ENCODE results near the gene RGS10. TPM values are rescaled to one million over a fixed set of nuclear protein-coding genes. Genes with fewer than 3 reads are reported as not detected.
"Not testable (repeated sequence)": the region's sequence is repeated elsewhere in the genome, so short reads cannot be mapped to it uniquely, and the experiment has no call there.

RGS10 gene
- 63.1 TPM for polyA plus RNA-seq
- long read RNA-seq, donor 1, transcript RGS10-202 (5 exons, 804 nt): major isoform, 20 of 22 reads
- long read RNA-seq, donor 1, partial matches to known transcripts: 0 of 22 reads
- long read RNA-seq, donor 1, other reads (novel, unspliced or antisense): 0 of 22 reads
- long read RNA-seq, donor 2, transcript RGS10-201 (4 exons, 738 nt): minor isoform, 5 of 40 reads
- long read RNA-seq, donor 2, transcript RGS10-202 (5 exons, 804 nt): major isoform, 34 of 40 reads
- long read RNA-seq, donor 2, partial matches to known transcripts: 0 of 40 reads
- long read RNA-seq, donor 2, other reads (novel, unspliced or antisense): 0 of 40 reads
- long read RNA-seq, donor 3: 0 reads
- long read RNA-seq, donor 4, transcript RGS10-202 (5 exons, 804 nt): major isoform, 6 of 7 reads
- long read RNA-seq, donor 4, partial matches to known transcripts: 0 of 7 reads
- long read RNA-seq, donor 4, other reads (novel, unspliced or antisense): 0 of 7 reads
- long read RNA-seq, donor 5, transcript RGS10-202 (5 exons, 804 nt): major isoform, 32 of 35 reads
- long read RNA-seq, donor 5, partial matches to known transcripts: 0 of 35 reads
- long read RNA-seq, donor 5, other reads (novel, unspliced or antisense): 0 of 35 reads
- long read RNA-seq, donor 6, transcript RGS10-202 (5 exons, 804 nt): major isoform, 22 of 26 reads
- long read RNA-seq, donor 6, partial matches to known transcripts: 0 of 26 reads
- long read RNA-seq, donor 6, other reads (novel, unspliced or antisense): 0 of 26 reads
- long read RNA-seq, donor 7, transcript RGS10-202 (5 exons, 804 nt): major isoform, 25 of 28 reads
- long read RNA-seq, donor 7, partial matches to known transcripts: 0 of 28 reads
- long read RNA-seq, donor 7, other reads (novel, unspliced or antisense): 0 of 28 reads
- long read RNA-seq, donor 8, transcript RGS10-202 (5 exons, 804 nt): major isoform, 60 of 73 reads
- long read RNA-seq, donor 8, transcript RGS10-203 (5 exons, 852 nt): minor isoform, 10 of 73 reads
- long read RNA-seq, donor 8, partial matches to known transcripts: 0 of 73 reads
- long read RNA-seq, donor 8, other reads (novel, unspliced or antisense): 0 of 73 reads
- long read RNA-seq, donor 9, transcript RGS10-202 (5 exons, 804 nt): major isoform, 33 of 40 reads
- long read RNA-seq, donor 9, transcript RGS10-201 (4 exons, 738 nt): minor isoform, 5 of 40 reads
- long read RNA-seq, donor 9, partial matches to known transcripts: 0 of 40 reads
- long read RNA-seq, donor 9, other reads (novel, unspliced or antisense): 0 of 40 reads
- long read RNA-seq, donor 10, transcript RGS10-202 (5 exons, 804 nt): major isoform, 35 of 46 reads
- long read RNA-seq, donor 10, partial matches to known transcripts: 5 of 46 reads
- long read RNA-seq, donor 10, other reads (novel, unspliced or antisense): 0 of 46 reads
- long read RNA-seq, donor 11, transcript RGS10-202 (5 exons, 804 nt): major isoform, 22 of 26 reads
- long read RNA-seq, donor 11, partial matches to known transcripts: 0 of 26 reads
- long read RNA-seq, donor 11, other reads (novel, unspliced or antisense): 0 of 26 reads

GRCh38 chr10:119542357-119542987 is at the start of gene RGS10:
RGS10 (minus strand) TSS chr10:119542719; CDS start chr10:119542638, 81 bp downstream.
- no CpG with 5 or more reads among the region's 76 CpGs for WGBS (ENCODE audit: insufficient coverage, low lambda C conversion rate)
- peaks cover 53% of the 10 kb centered on the region for H3K27me3 ChIP-seq (ENCODE audit: control insufficient read depth, insufficient read depth, low read length)

GRCh38 chr10:119588071-119588470 is 45.6 kb upstream of the RGS10 start:
- no peak for DNase-seq
- Histone ChIP-seq H3K4me3 (ENCODE audit: low read length) (no peak overlapping the region), H3K27ac (ENCODE audit: low read length) (no peak overlapping the region), H3K9me3 (ENCODE audit: control insufficient read depth, low read depth, low read length) (no peaks in the 10 kb centered on the region), H3K27me3 (ENCODE audit: control insufficient read depth, insufficient read depth, low read length) (no peaks in the 10 kb centered on the region), H3K36me3 (ENCODE audit: control insufficient read depth, insufficient read depth, low read length) (peaks cover 39% of the 10 kb centered on the region), H3K4me1 (ENCODE audit: control insufficient read depth, insufficient read depth, low read length) (no peaks in the 10 kb centered on the region)
- 90% methylated on average over 2 of the region's 4 CpGs for WGBS (ENCODE audit: insufficient coverage, low lambda C conversion rate)

More at GRCh38 chr10:119542357-119542987, at the start of gene RGS10:
- Histone ChIP-seq H3K27ac (ENCODE audit: low read length) (peak within 1 kb of the TSS; percentile 53), H3K36me3 (ENCODE audit: control insufficient read depth, insufficient read depth, low read length) (no peaks in the 10 kb centered on the region), H3K4me1 (ENCODE audit: control insufficient read depth, insufficient read depth, low read length) (peaks cover 4% of the 10 kb centered on the region), H3K9me3 (ENCODE audit: control insufficient read depth, low read depth, low read length) (peaks cover 3% of the 10 kb centered on the region), H3K4me3 (ENCODE audit: low read length) (peak within 1 kb of the TSS; percentile 54)
- peak; percentile 23 to 61 for DNase-seq

- no CpG with 5 or more reads among the region's 3 CpGs for WGBS (ENCODE audit: insufficient coverage, low lambda C conversion rate)
- peaks cover 47% of the 10 kb centered on the region for H3K36me3 ChIP-seq (ENCODE audit: control insufficient read depth, insufficient read depth, low read length)
- no peak overlapping the region for H3K4me3 ChIP-seq (ENCODE audit: low read length)
- no peak overlapping the region for H3K27ac ChIP-seq (ENCODE audit: low read length)
- no peak for DNase-seq
- no peaks in the 10 kb centered on the region for H3K9me3 ChIP-seq (ENCODE audit: control insufficient read depth, low read depth, low read length)
- H3K27me3 ChIP-seq (ENCODE audit: control insufficient read depth, insufficient read depth, low read length): no peaks in the 10 kb centered on the region
- H3K4me1 ChIP-seq (ENCODE audit: control insufficient read depth, insufficient read depth, low read length): no peaks in the 10 kb centered on the region
Observed at GRCh38 chr10:119578355-119578754, 35.8 kb upstream of the RGS10 start.

GRCh38 chr10:119575991-119576390 is 33.5 kb upstream of the RGS10 start:
- Histone ChIP-seq H3K27ac (ENCODE audit: low read length) (no peak overlapping the region), H3K4me3 (ENCODE audit: low read length) (no peak overlapping the region), H3K4me1 (ENCODE audit: control insufficient read depth, insufficient read depth, low read length) (no peaks in the 10 kb centered on the region), H3K36me3 (ENCODE audit: control insufficient read depth, insufficient read depth, low read length) (peaks cover 48% of the 10 kb centered on the region), H3K9me3 (ENCODE audit: control insufficient read depth, low read depth, low read length) (no peaks in the 10 kb centered on the region), H3K27me3 (ENCODE audit: control insufficient read depth, insufficient read depth, low read length) (no peaks in the 10 kb centered on the region)
- no peak for DNase-seq

- H3K9me3 ChIP-seq (ENCODE audit: control insufficient read depth, low read depth, low read length): no peaks in the 10 kb centered on the region
- no peaks in the 10 kb centered on the region for H3K27me3 ChIP-seq (ENCODE audit: control insufficient read depth, insufficient read depth, low read length)
- no peak overlapping the region for H3K4me3 ChIP-seq (ENCODE audit: low read length)
- H3K4me1 ChIP-seq (ENCODE audit: control insufficient read depth, insufficient read depth, low read length): no peaks in the 10 kb centered on the region
- H3K27ac ChIP-seq (ENCODE audit: low read length): no peak overlapping the region
- WGBS (ENCODE audit: insufficient coverage, low lambda C conversion rate): 92% methylated on average over 2 of the region's 5 CpGs
- peaks cover 48% of the 10 kb centered on the region for H3K36me3 ChIP-seq (ENCODE audit: control insufficient read depth, insufficient read depth, low read length)
- no peak for DNase-seq
Observed at GRCh38 chr10:119575506-119575905, 33.0 kb upstream of the RGS10 start.

GRCh38 chr10:119567978-119568377 is 25.5 kb upstream of the RGS10 start:
- H3K27ac ChIP-seq (ENCODE audit: low read length): no peak overlapping the region
- no CpG with 5 or more reads among the region's 8 CpGs for WGBS (ENCODE audit: insufficient coverage, low lambda C conversion rate)
- no peaks in the 10 kb centered on the region for H3K9me3 ChIP-seq (ENCODE audit: control insufficient read depth, low read depth, low read length)
- peaks cover 9% of the 10 kb centered on the region for H3K36me3 ChIP-seq (ENCODE audit: control insufficient read depth, insufficient read depth, low read length)
- no peak overlapping the region for H3K4me3 ChIP-seq (ENCODE audit: low read length)
- no peaks in the 10 kb centered on the region for H3K27me3 ChIP-seq (ENCODE audit: control insufficient read depth, insufficient read depth, low read length)
- no peaks in the 10 kb centered on the region for H3K4me1 ChIP-seq (ENCODE audit: control insufficient read depth, insufficient read depth, low read length)
- DNase-seq: no peak

GRCh38 chr10:119562097-119562496 is 19.6 kb upstream of the RGS10 start:
- WGBS (ENCODE audit: insufficient coverage, low lambda C conversion rate): no CpG with 5 or more reads among the region's 4 CpGs
- no peak overlapping the region for H3K4me3 ChIP-seq (ENCODE audit: low read length)
- H3K27me3 ChIP-seq (ENCODE audit: control insufficient read depth, insufficient read depth, low read length): no peaks in the 10 kb centered on the region
- H3K36me3 ChIP-seq (ENCODE audit: control insufficient read depth, insufficient read depth, low read length): no peaks in the 10 kb centered on the region
- H3K4me1 ChIP-seq (ENCODE audit: control insufficient read depth, insufficient read depth, low read length): no peaks in the 10 kb centered on the region
- peaks cover 4% of the 10 kb centered on the region for H3K9me3 ChIP-seq (ENCODE audit: control insufficient read depth, low read depth, low read length)
- DNase-seq: no peak
- no peak overlapping the region for H3K27ac ChIP-seq (ENCODE audit: low read length)

GRCh38 chr10:119559511-119559910 is 17.0 kb upstream of the RGS10 start:
- not testable (repeated sequence) for DNase-seq; H3K4me3 ChIP-seq (ENCODE audit: low read length); H3K9me3 ChIP-seq (ENCODE audit: control insufficient read depth, low read depth, low read length); H3K27me3 ChIP-seq (ENCODE audit: control insufficient read depth, insufficient read depth, low read length); H3K36me3 ChIP-seq (ENCODE audit: control insufficient read depth, insufficient read depth, low read length); H3K27ac ChIP-seq (ENCODE audit: low read length); H3K4me1 ChIP-seq (ENCODE audit: control insufficient read depth, insufficient read depth, low read length)
- WGBS (ENCODE audit: insufficient coverage, low lambda C conversion rate): no CpG with 5 or more reads among the region's 33 CpGs

- H3K36me3 ChIP-seq (ENCODE audit: control insufficient read depth, insufficient read depth, low read length); H3K4me1 ChIP-seq (ENCODE audit: control insufficient read depth, insufficient read depth, low read length): not testable (repeated sequence)
- WGBS (ENCODE audit: insufficient coverage, low lambda C conversion rate): no CpG with 5 or more reads among the region's 2 CpGs
Observed at GRCh38 chr10:119556081-119556480, 13.6 kb upstream of the RGS10 start.

More at GRCh38 chr10:119556081-119556480, 13.6 kb upstream of the RGS10 start:
- not testable (repeated sequence) for H3K27ac ChIP-seq (ENCODE audit: low read length); DNase-seq; H3K9me3 ChIP-seq (ENCODE audit: control insufficient read depth, low read depth, low read length); H3K4me3 ChIP-seq (ENCODE audit: low read length); H3K27me3 ChIP-seq (ENCODE audit: control insufficient read depth, insufficient read depth, low read length)
